GM12892 (cell line): ENCODE data around the gene SDC1.

Source experiments
- POLR2A ChIP-seq: IDR thresholded peaks from 2 replicates; pipeline ENCODE4 v1.6.1; 2011; ENCODE audit warnings: low read depth, low read length, control low read depth
- POLR2AphosphoS5 ChIP-seq: IDR thresholded peaks from 2 replicates; pipeline ENCODE4 v1.6.1; 2011; ENCODE audit warnings: low read depth, low read length, control low read depth

DNA sequence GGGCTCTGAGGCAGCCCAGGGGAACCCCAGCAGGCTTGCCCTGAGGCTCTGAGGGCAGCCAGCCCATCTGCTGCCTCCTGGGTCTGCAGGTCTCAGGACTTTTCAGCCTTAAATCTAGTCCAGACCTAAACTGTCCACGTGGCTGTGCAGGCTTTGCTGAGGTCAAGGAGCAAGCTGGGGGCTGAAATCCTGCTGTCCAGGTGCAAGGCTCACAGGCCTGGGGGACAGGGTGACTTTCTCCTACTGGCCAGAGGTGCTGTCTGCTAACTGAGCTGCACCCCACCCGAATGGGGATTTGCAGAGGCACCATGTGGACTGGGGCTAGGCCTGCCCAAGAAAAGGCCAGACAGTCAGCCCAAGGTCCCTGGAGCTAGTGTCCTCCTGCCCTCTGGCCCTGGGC lies 32.1 kb downstream of the SDC1 start:
- TF ChIP-seq POLR2AphosphoS5: no peak
- TF ChIP-seq POLR2A: no peak
